GM23338 (cell line): ENCODE measurements around the gene PAPPA2.

Experiments
- CTCF ChIP-seq, 2 experiments: fragments of 200-600 bp in 1 of 2; sonication (generic) in 1 of 2; conservative IDR thresholded peaks; 2 replicates each; pipeline versions ENCODE4 v1.5.1 to v1.6.1; 2016 to 2017; ENCODE audit warnings: antibody characterized with exemption in 2 of 2, low read depth in 2 of 2, mild to moderate bottlenecking in 2 of 2, moderate library complexity in 1 of 2
- EZH2 ChIP-seq: fragments of 200-600 bp; sonication (generic); IDR thresholded peaks from one replicate; pipeline ENCODE4 v1.8.0; 2017; ENCODE audit warnings: antibody characterized with exemption, mild to moderate bottlenecking, low read depth; ENCODE audit not compliant: unreplicated experiment
- EZH2phosphoT487 ChIP-seq: fragments of 200-600 bp; sonication (generic); IDR thresholded peaks from one replicate; pipeline ENCODE4 v1.8.1; 2018; ENCODE audit warnings: antibody characterized with exemption; ENCODE audit not compliant: unreplicated experiment
- REST ChIP-seq: IDR thresholded peaks from one replicate; pipeline ENCODE4 v1.6.1; 2018; ENCODE audit warnings: antibody characterized with exemption; ENCODE audit not compliant: unreplicated experiment
- ZNF331 ChIP-seq: fragments of 250-450 bp; sonication (Bioruptor Pico); IDR thresholded peaks from 2 replicates; pipeline ENCODE4 v1.5.0; 2020; ENCODE audit warnings: low read depth, mild to moderate bottlenecking, moderate library complexity

GRCh38 chr1:176612791-176613190 lies 149.8 kb downstream of the PAPPA2 start:
- no peak for TF ChIP-seq CTCF (conservative IDR thresholded peaks at IDR 0.05; ENCODE audit: low read depth in 2 of 2)
- TF ChIP-seq EZH2 = no peak
- TF ChIP-seq EZH2phosphoT487 = no peak
- TF ChIP-seq ZNF331 (CRISPR knock-in tag) = no peak
- no peak for TF ChIP-seq REST
